ENCODE data around the gene PPP1R1B. TPM values are rescaled to one million over a fixed set of nuclear protein-coding genes. Genes with fewer than 3 reads are reported as not detected.
A peak's percentile ranks its signal among the peaks of the same experiment; 100 is the strongest.

The PPP1R1B gene
- total and polyA plus RNA-seq, 7 donors = 0.10 to 1.6 (median 0.29) TPM; not detected in 1

DNA sequence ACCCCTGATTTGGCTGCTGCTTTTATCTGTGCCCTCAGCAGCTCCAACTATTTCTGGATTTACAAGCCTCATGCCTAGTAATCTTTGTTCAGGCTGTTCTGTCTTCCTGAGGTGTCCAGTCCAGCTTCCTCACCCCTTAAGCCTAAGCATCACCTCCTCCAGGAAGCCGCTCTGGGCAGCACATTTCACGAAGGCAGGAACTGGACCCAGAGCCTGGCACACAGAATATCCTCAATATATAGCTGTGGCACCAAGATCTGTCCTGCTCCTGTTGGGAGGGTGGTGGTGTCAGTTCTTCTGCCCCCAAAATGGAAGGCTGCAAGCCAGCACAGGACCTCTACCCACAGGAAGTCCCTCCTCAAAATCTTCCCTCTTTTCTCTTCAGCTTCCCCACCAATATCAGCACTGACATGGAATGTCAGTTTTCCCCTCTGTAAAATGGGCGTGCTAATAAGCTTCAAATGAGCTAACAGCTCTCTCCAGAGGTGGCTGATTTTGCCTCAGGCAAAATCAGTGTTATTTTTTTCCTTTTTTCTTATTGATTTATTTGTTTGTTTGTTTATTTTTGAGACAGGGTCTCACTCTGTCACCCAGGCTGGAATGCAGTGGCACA is 12.1 kb upstream of the PPP1R1B start:
- peaks cover 0 to 30% (median 10%) of the 10 kb centered on the region in 3 donors for H3K27me3 ChIP-seq (ENCODE audit: insufficient read depth in 3 of 3, low read length in 2 of 3)
- 87 to 90% (median 87%) methylated on average over 3 of the region's 3 CpGs for WGBS, 3 donors
- H3K4me3 ChIP-seq = no peak overlapping the region
- TF ChIP-seq, protein P1, sequence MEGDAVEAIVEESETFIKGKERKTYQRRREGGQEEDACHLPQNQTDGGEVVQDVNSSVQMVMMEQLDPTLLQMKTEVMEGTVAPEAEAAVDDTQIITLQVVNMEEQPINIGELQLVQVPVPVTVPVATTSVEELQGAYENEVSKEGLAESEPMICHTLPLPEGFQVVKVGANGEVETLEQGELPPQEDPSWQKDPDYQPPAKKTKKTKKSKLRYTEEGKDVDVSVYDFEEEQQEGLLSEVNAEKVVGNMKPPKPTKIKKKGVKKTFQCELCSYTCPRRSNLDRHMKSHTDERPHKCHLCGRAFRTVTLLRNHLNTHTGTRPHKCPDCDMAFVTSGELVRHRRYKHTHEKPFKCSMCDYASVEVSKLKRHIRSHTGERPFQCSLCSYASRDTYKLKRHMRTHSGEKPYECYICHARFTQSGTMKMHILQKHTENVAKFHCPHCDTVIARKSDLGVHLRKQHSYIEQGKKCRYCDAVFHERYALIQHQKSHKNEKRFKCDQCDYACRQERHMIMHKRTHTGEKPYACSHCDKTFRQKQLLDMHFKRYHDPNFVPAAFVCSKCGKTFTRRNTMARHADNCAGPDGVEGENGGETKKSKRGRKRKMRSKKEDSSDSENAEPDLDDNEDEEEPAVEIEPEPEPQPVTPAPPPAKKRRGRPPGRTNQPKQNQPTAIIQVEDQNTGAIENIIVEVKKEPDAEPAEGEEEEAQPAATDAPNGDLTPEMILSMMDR (IDR thresholded peaks at IDR 0.05) = no peak
- H3K27ac ChIP-seq = no peak overlapping the region
- H3K36me3 ChIP-seq (ENCODE audit: insufficient read depth in 1 of 2, low read depth in 1 of 2) = no peaks in the 10 kb centered on the region
- DNase-seq (no peak), ATAC-seq (no peak)
- no peaks in the 10 kb centered on the region for H3K4me1 ChIP-seq
- H3K9me3 ChIP-seq = no peaks in the 10 kb centered on the region
- intact Hi-C loops (cut with DNase I) = no loop called here

DNA sequence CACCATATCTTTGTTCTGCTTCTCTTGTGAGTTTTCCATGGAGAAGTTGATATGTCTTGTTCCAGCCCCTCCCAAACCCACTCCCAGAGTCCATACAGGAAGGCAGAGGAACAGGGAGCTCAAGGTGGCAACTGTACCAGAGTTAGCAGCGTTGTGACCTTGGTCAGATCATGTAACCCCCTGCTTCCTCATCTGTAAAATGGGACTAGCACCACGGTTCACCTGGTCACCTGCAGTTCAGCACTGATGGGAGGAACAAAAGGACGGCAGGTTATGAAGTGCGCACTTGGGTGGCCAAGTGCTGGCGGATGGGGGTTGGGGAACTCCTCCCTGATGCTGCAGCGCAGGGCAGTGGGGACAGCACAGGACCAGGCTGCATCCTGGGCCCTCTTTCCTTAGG is 11.3 kb upstream of the PPP1R1B start:
- ATAC-seq (no peak), DNase-seq (no peak)
- intact Hi-C loops (cut with DNase I) = no loop called here
- no peaks in the 10 kb centered on the region for H3K36me3 ChIP-seq (ENCODE audit: insufficient read depth in 1 of 2, low read depth in 1 of 2)
- TF ChIP-seq, protein P1 (IDR thresholded peaks at IDR 0.05) = no peak
- H3K27ac ChIP-seq = no peak overlapping the region
- H3K27me3 ChIP-seq (ENCODE audit: insufficient read depth in 3 of 3, low read length in 2 of 3) = peaks cover 0 to 26% (median 10%) of the 10 kb centered on the region in 3 donors
- no peaks in the 10 kb centered on the region for H3K4me1 ChIP-seq
- no peak overlapping the region for H3K4me3 ChIP-seq
- no peaks in the 10 kb centered on the region for H3K9me3 ChIP-seq
- 49 to 58% (median 56%) methylated on average over 6 of the region's 6 CpGs for WGBS, 3 donors

DNA sequence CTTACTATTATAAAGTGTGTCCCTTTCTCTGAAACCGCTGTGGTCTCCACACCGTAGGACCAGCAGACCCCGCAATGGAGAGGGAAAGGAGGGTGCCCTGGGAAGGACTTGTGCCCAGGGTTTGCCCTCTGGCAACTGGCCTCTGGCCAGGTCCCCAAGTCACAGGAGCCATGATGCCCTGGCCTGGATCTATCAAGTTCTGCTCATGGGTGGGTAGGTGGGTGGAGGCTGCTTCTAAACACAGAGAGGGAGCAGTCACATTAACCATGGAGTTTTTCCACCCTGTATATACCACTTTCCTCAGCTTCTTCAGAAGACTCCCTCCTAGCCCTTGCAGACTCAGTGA is 9.7 kb upstream of the PPP1R1B start:
- TF ChIP-seq, protein P1 (IDR thresholded peaks at IDR 0.05) = no peak
- H3K4me1 ChIP-seq = no peaks in the 10 kb centered on the region
- ATAC-seq (no peak), DNase-seq (no peak)
- peak overlapping the region; percentile 68 for H3K4me3 ChIP-seq
- H3K36me3 ChIP-seq (ENCODE audit: insufficient read depth in 1 of 2, low read depth in 1 of 2) = no peaks in the 10 kb centered on the region
- no peak overlapping the region for H3K27ac ChIP-seq
- no peaks in the 10 kb centered on the region for H3K9me3 ChIP-seq
- intact Hi-C loops (cut with DNase I) = no loop called here
- H3K27me3 ChIP-seq (ENCODE audit: insufficient read depth in 3 of 3, low read length in 2 of 3) = peaks cover 0 to 33% (median 8%) of the 10 kb centered on the region in 3 donors
- 85 to 92% (median 90%) methylated on average over 3 of the region's 3 CpGs for WGBS, 3 donors

DNA sequence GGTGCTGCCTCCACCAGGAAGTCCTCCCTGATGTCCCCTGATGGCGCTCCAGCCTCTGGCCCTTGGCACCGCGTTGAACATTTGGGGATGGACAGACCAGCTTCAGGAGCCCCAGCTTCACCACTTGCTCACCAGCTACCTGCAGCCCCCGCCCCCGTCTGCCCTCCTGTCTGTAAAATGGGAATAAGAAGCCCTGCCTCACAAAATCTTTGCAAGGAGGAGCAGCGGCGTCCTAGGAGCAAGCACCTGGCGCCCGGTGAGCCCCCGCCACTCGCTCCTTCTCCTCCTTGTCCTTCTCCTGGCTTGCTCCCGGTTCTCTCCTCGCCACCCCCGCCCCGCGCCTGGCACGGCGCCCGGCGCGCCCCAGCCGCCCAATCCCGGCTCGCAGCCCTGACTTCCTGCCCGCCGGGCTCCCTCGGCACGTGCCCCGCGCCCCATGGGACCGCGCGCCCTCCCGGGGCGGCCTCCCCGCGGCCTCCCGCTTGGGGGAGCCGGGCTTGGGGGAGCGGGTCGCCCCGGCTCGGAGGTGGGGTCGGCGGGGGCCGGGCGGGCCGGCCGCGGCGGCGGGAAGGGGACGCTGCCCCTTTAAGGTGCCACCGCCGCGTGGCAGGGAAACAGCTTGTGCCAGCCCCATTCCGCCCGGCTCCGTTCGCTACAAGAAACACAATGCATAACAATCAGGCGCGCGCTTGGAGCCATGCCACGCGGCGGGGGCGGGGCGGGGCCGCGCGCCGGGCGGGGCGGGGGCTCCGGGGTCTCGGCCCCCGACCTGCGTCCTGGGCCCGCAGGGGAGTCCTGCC is 9.1 kb upstream of the PPP1R1B start:
- ATAC-seq = peak in 3 of 4 donors; percentile 34 to 46 (median 37)
- H3K9me3 ChIP-seq = no peaks in the 10 kb centered on the region
- H3K27ac ChIP-seq = no peak overlapping the region
- peaks cover 0 to 32% (median 4%) of the 10 kb centered on the region in 3 donors for H3K27me3 ChIP-seq (ENCODE audit: insufficient read depth in 3 of 3, low read length in 2 of 3)
- peak overlapping the region; percentile 68 for H3K4me3 ChIP-seq
- TF ChIP-seq, protein P1 (IDR thresholded peaks at IDR 0.05) = no peak
- DNase-seq = peak; percentile 62 to 75
- 2 to 5% (median 3%) methylated on average over 36 to 79 of the region's 79 CpGs for WGBS, 3 donors
- no peaks in the 10 kb centered on the region for H3K36me3 ChIP-seq (ENCODE audit: insufficient read depth in 1 of 2, low read depth in 1 of 2)
- intact Hi-C loops (cut with DNase I) = no loop called here
- H3K4me1 ChIP-seq = no peaks in the 10 kb centered on the region
